Measurements from ENCODE around the gene NAA80. TPM values are rescaled to one million over a fixed set of nuclear protein-coding genes. Genes with fewer than 3 reads are reported as not detected.

The NAA80 gene
- total and polyA plus RNA-seq, 2 donors (not counting 3 experiments of a cell fraction or from before 2014, with no cell fraction given): 9.0 to 13.1 TPM

- dilution Hi-C loops (cut with MboI; ENCODE audit: extremely low pct_ligation_motif_present, low sequenced_read_pairs): no loop called here
- TSS peak; percentile 98 for BruUV-seq (replicated peaks)
- Histone ChIP-seq H3K4me1 (ENCODE audit: control insufficient read depth, extremely low read depth, insufficient read depth, low read length) (peaks cover 64% of the 10 kb centered on the region), H3K4me2 (ENCODE audit: insufficient read depth, low read length) (peak overlapping the region; percentile 17), H3K27me3 (ENCODE audit: control insufficient read depth in 2 of 2, insufficient read depth in 2 of 2, low read length in 2 of 2) (no peaks in the 10 kb centered on the region), H3K4me3 (replicated peaks in 1 of 3; ENCODE audit: insufficient read depth in 1 of 3, low read depth in 1 of 3, low read length in 3 of 3) (no peak overlapping the region), H3K79me2 (ENCODE audit: control insufficient read depth, insufficient read depth, low read length) (peaks cover 62% of the 10 kb centered on the region), H3K9ac (replicated peaks; ENCODE audit: extremely low read depth, insufficient read depth, low read length) (peak overlapping the region; percentile 67), H3K9me3 (replicated peaks; ENCODE audit: control insufficient read depth, insufficient read depth, low read length) (no peaks in the 10 kb centered on the region), H3K27ac (ENCODE audit: insufficient read depth, low read depth, low read length) (peak overlapping the region; percentile 98), H3K9me1 (replicated peaks; ENCODE audit: control insufficient read depth, extremely low read depth, insufficient read depth, low read length) (no peaks in the 10 kb centered on the region), H4K20me1 (replicated peaks; ENCODE audit: control insufficient read depth, extremely low read depth, insufficient read depth, low read length) (no peaks in the 10 kb centered on the region), H3K36me3 (ENCODE audit: control insufficient read depth in 2 of 2, extremely low read depth in 1 of 2, insufficient read depth in 2 of 2, low read length in 2 of 2) (peaks cover 16 to 65% of the 10 kb centered on the region in 2 experiments), H2AFZ (ENCODE audit: low read depth, low read length) (no peak overlapping the region)
- CTCF ChIA-PET: interaction anchor here (0.7 to 8.6 kb wide), 6 partner anchors 8 to 60 kb away, joined by 3 to 98 read pairs (median 10); partner anchors contain the start of gene GNAI2
- DNase-seq (ENCODE audit: low read depth, low spot score) (peak; percentile 91), FAIRE-seq (peak; percentile 97)
- POLR2A ChIA-PET: interaction anchor here (1.3 to 1.4 kb wide), 2 partner anchors 11 to 19 kb away, joined by 3 to 4 read pairs; partner anchors contain the start of gene GNAI2
- intact Hi-C loops (cut with micrococcal nuclease): loop anchor here (1.0 to 2.0 kb wide), 4 partner anchors 8 to 38 kb away; partner anchors contain the start of gene IFRD2
- TF ChIP-seq EZH2 (IDR thresholded peaks at IDR 0.05; ENCODE audit: borderline replicate concordance, low read depth, low read length, severe bottlenecking) (no peak), POLR2AphosphoS5 (IDR thresholded peaks at IDR 0.05; ENCODE audit: insufficient read depth, low read depth, low read length) (peak; percentile 83), GATA2 (IDR thresholded peaks at IDR 0.05; ENCODE audit: insufficient read depth, insufficient read length, low read depth, low read length) (no peak), CTCF (IDR thresholded peaks at IDR 0.05; ENCODE audit: extremely low read depth in 1 of 2, insufficient read depth in 1 of 2, low read depth in 1 of 2, low read length in 2 of 2) (no peak), POLR2A (IDR thresholded peaks at IDR 0.05; ENCODE audit: low read depth, low read length) (peak; percentile 42), MYC (IDR thresholded peaks at IDR 0.05; ENCODE audit: low read depth, low read length) (peak; percentile 82), MAX (IDR thresholded peaks at IDR 0.05; ENCODE audit: insufficient read depth, insufficient read length) (peak; percentile 66), FOS (IDR thresholded peaks at IDR 0.05; ENCODE audit: borderline replicate concordance, insufficient read depth, low read length) (peak; percentile 68), JUN (IDR thresholded peaks at IDR 0.05; ENCODE audit: borderline replicate concordance, insufficient read depth, insufficient read length, low read depth) (peak; percentile 87)
Measured at GRCh38 chr3:50254577-50255250, 44.5 kb downstream of the NAA80 start.

Measured in endothelial cell of umbilical vein (primary cell).